Stimulated activated CD8-positive, alpha-beta memory T cell treated with anti-CD3 and anti-CD28 coated beads, Interleukin-2, amount 100 ng/mL, for 1 hour (primary cell): ENCODE measurements around the gene TUNAR.

Experiments used
- DNase-seq, 2 donors: peaks; one replicate each; pipeline ENCODE4 v3.0.0-alpha.2; 2020; ENCODE audit warnings: low read depth in 2 of 2

TUNAR gene

GRCh38 chr14:95876761-95877538 lies at the start of gene TUNAR:
Gene TUNAR (plus strand): TSS chr14:95876832.
- DNase-seq, result no peak

GRCh38 chr14:95828649-95829265 lies 47.9 kb upstream of the TUNAR start:
- DNase-seq, result no peak

- DNase-seq, result no peak
Observed at GRCh38 chr14:95829321-95829720, 47.3 kb upstream of the TUNAR start.

- DNase-seq, result no peak
Observed at GRCh38 chr14:95830386-95830785, 46.2 kb upstream of the TUNAR start.

GRCh38 chr14:95831041-95831440 lies 45.6 kb upstream of the TUNAR start:
- no peak for DNase-seq

GRCh38 chr14:95831468-95831867 lies 45.2 kb upstream of the TUNAR start:
- DNase-seq, result no peak

- DNase-seq, result no peak
Observed at GRCh38 chr14:95832012-95832411, 44.6 kb upstream of the TUNAR start.

- no peak for DNase-seq
Observed at GRCh38 chr14:95833429-95833828, 43.2 kb upstream of the TUNAR start.

GRCh38 chr14:95834496-95834895 lies 42.1 kb upstream of the TUNAR start:
- no peak for DNase-seq

GRCh38 chr14:95835121-95835730 lies 41.4 kb upstream of the TUNAR start:
- no peak for DNase-seq

- no peak for DNase-seq
Observed at GRCh38 chr14:95838862-95839261, 37.8 kb upstream of the TUNAR start.

GRCh38 chr14:95840094-95840700 lies 36.4 kb upstream of the TUNAR start:
- DNase-seq, result no peak

- no peak for DNase-seq
Observed at GRCh38 chr14:95841668-95842067, 35.0 kb upstream of the TUNAR start.

GRCh38 chr14:95849761-95850160 lies 26.9 kb upstream of the TUNAR start:
- no peak for DNase-seq

- DNase-seq, result no peak
Observed at GRCh38 chr14:95850429-95850828, 26.2 kb upstream of the TUNAR start.

GRCh38 chr14:95855606-95856005 lies 21.0 kb upstream of the TUNAR start:
- no peak for DNase-seq

- no peak for DNase-seq
Observed at GRCh38 chr14:95857275-95857674, 19.4 kb upstream of the TUNAR start.

- no peak for DNase-seq
Observed at GRCh38 chr14:95858893-95859292, 17.7 kb upstream of the TUNAR start.

GRCh38 chr14:95862243-95862642 lies 14.4 kb upstream of the TUNAR start:
- DNase-seq, result no peak

GRCh38 chr14:95863295-95863694 lies 13.3 kb upstream of the TUNAR start:
- DNase-seq, result no peak

GRCh38 chr14:95869776-95870175 lies 6.9 kb upstream of the TUNAR start:
- DNase-seq, result no peak

GRCh38 chr14:95870772-95871171 lies 5.9 kb upstream of the TUNAR start:
- no peak for DNase-seq

GRCh38 chr14:95871531-95871930 lies 5.1 kb upstream of the TUNAR start:
- DNase-seq, result no peak
